Measurements from ENCODE around the gene MC1R. TPM values are rescaled to one million over a fixed set of nuclear protein-coding genes. Genes with fewer than 3 reads are reported as not detected.

The MC1R gene
- total and polyA plus RNA-seq, 2 of the 8 experiments (the other 6 are each of a cell fraction or from before 2014, with no cell fraction given): 2.2 to 2.9 TPM

- peak; percentile 27 to 51 (median 29); a peak in 3 of 4 replicates for TF ChIP-seq CTCF (IDR thresholded peaks at IDR 0.05; ENCODE audit: control extremely low read depth in 1 of 3, insufficient read depth in 1 of 3, low read depth in 1 of 3, low read length in 3 of 3)
- TF ChIP-seq GABPA (IDR thresholded peaks at IDR 0.05; ENCODE audit: borderline replicate concordance, insufficient read depth, low read length): no peak
Measured at GRCh38 chr16:89918453-89919347, at the start of gene MC1R (continued).
